Ascending aorta (tissue), 2 donors: ENCODE data around the gene SIL1. TPM values are rescaled to one million over a fixed set of nuclear protein-coding genes. Genes with fewer than 3 reads are reported as not detected.

ENCODE experiments used
- DNase-seq, 2 donors: peaks; one replicate each; pipeline ENCODE4 v3.0.0-alpha.2; 2019; ENCODE audit warnings: low spot score in 2 of 2
- H3K27ac ChIP-seq, 2 donors: fragments of 200-600 bp; sonication (generic); one replicate each; pipeline ENCODE4 v1.5.1; 2016 to 2017; ENCODE audit warnings: mild to moderate bottlenecking in 1 of 2
- H3K27me3 ChIP-seq: fragments of 200-600 bp; sonication (generic); one replicate; pipeline ENCODE4 v1.5.1; 2017
- H3K36me3 ChIP-seq, 2 donors: fragments of 200-600 bp; sonication (generic); one replicate each; pipeline ENCODE4 v1.5.1; 2016
- H3K4me1 ChIP-seq, 2 donors: fragments of 200-600 bp; sonication (generic); one replicate each; pipeline ENCODE4 v1.5.1; 2016 to 2017; ENCODE audit warnings: mild to moderate bottlenecking in 1 of 2
- H3K4me3 ChIP-seq, 2 donors: fragments of 200-600 bp; sonication (generic); one replicate each; pipeline ENCODE4 v1.5.1; 2016 to 2017; ENCODE audit warnings: mild to moderate bottlenecking in 1 of 2
- H3K9me3 ChIP-seq, 2 donors: fragments of 200-600 bp; sonication (generic); one replicate each; pipeline ENCODE4 v1.5.1; 2016
- intact Hi-C: fragments of 100-400 bp; cut with DNase I; formaldehyde crosslinking; loops from one replicate; pipeline ENCODE4 v1.15.1; 2023
- total RNA-seq: library from RNA; depleted of rRNA; stranded (reverse); fragments of >200 nt; gene quantifications from one replicate; pipeline ENCODE4 v1.1.0, GENCODE V29; 2016
- TF ChIP-seq, protein P1 (sequence below), 3 experiments: fragments of 200-600 bp in 2 of 3; fragments of 450-650 bp in 1 of 3; sonication (generic) in 2 of 3; IDR thresholded peaks; one replicate each; pipeline ENCODE4 v1.5.1; 2016 to 2019; ENCODE audit warnings: antibody characterized with exemption in 3 of 3, mild to moderate bottlenecking in 1 of 3, moderate library complexity in 1 of 3

SIL1 gene
- total RNA-seq, 1 donor from 2014 or later: 53.4 TPM

DNA sequence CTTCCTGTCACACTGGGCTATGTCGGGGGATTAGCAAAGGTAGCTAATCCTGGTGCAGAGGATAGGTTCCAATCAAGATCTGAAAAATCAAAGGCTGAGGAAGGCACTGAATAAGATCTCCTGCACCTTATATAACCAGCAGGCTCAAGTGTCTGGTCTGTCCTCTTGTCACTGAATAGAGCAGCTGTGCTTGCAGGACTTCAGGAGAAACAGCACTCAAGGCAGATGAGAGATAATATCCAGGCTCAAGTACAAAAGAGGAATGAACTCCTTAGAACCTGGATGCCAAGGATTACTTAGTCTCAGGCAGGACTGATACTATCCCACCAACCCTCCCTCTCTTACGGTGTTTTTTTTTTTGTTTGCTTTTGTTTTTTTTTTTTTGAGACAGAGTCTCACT lies 214.2 kb downstream of the SIL1 start:
- intact Hi-C loops: no loop called here
- Histone ChIP-seq H3K36me3 (no peaks in the 10 kb centered on the region), H3K27me3 (no peaks in the 10 kb centered on the region), H3K9me3 (no peaks in the 10 kb centered on the region), H3K4me3 (no peak overlapping the region), H3K4me1 (peaks cover 0 to 42% of the 10 kb centered on the region in 2 donors), H3K27ac (peak overlapping the region; percentile 84 to 85)
- no peak for DNase-seq
- TF ChIP-seq, protein P1, sequence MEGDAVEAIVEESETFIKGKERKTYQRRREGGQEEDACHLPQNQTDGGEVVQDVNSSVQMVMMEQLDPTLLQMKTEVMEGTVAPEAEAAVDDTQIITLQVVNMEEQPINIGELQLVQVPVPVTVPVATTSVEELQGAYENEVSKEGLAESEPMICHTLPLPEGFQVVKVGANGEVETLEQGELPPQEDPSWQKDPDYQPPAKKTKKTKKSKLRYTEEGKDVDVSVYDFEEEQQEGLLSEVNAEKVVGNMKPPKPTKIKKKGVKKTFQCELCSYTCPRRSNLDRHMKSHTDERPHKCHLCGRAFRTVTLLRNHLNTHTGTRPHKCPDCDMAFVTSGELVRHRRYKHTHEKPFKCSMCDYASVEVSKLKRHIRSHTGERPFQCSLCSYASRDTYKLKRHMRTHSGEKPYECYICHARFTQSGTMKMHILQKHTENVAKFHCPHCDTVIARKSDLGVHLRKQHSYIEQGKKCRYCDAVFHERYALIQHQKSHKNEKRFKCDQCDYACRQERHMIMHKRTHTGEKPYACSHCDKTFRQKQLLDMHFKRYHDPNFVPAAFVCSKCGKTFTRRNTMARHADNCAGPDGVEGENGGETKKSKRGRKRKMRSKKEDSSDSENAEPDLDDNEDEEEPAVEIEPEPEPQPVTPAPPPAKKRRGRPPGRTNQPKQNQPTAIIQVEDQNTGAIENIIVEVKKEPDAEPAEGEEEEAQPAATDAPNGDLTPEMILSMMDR (IDR thresholded peaks at IDR 0.05): no peak

DNA sequence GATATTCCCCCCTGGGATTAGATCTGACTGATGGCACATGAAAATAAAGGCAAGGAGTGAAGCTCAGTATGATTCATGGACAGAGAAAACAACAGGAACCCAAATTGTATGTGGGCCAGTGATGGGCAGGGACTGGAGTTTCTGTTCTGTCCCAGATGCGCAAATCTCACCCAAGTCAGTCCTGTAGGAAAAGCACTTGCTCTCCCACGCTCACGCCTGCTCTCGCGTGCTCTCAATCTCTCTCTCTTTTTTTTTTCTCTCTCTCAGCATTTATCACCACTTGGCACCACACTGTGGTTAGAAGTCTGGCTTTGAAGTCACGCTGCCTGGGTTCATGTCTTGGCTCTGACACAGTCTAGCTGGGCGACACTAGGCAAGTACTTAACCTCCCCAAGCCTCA lies 216.6 kb downstream of the SIL1 start:
- Histone ChIP-seq H3K4me3 (no peak overlapping the region), H3K27ac (peak overlapping the region; percentile 14 to 74), H3K27me3 (no peaks in the 10 kb centered on the region), H3K4me1 (peaks cover 0 to 47% of the 10 kb centered on the region in 2 donors), H3K9me3 (no peaks in the 10 kb centered on the region), H3K36me3 (no peaks in the 10 kb centered on the region)
- intact Hi-C loops: loop anchor here (2.0 kb wide), 1 partner anchor 45 kb away; no protein-coding TSS in a partner anchor
- TF ChIP-seq, protein P1 (IDR thresholded peaks at IDR 0.05): no peak
- DNase-seq: peak in 1 of 2 donors; percentile 63

DNA sequence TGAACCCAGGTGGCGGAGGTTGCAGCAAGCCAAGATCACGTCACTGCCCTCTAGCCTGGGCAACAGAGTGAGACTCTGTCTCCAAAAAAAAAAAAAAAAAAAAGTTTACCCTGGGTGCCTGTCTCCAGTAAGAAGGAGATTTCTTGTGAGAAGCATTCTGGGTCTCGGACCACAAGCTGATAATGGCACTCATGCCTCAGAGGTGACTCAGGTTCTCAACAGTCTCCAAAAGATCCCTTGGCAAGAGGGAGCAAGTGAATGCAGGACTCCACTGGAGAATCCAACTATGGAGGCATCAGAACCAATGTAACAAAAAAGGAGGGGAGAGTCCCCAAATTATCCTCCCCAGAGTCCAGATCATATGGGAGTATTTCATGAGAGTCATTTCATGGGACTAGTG lies 217.0 kb downstream of the SIL1 start:
- Histone ChIP-seq H3K36me3 (no peaks in the 10 kb centered on the region), H3K9me3 (no peaks in the 10 kb centered on the region), H3K27me3 (no peaks in the 10 kb centered on the region), H3K4me3 (no peak overlapping the region), H3K27ac (peak overlapping the region; percentile 71 to 74), H3K4me1 (peaks cover 0 to 46% of the 10 kb centered on the region in 2 donors)
- intact Hi-C loops: loop anchor here (2.0 kb wide), 1 partner anchor 46 kb away; no protein-coding TSS in a partner anchor
- DNase-seq: peak in 1 of 2 donors; percentile 70
- TF ChIP-seq, protein P1 (IDR thresholded peaks at IDR 0.05): no peak

DNA sequence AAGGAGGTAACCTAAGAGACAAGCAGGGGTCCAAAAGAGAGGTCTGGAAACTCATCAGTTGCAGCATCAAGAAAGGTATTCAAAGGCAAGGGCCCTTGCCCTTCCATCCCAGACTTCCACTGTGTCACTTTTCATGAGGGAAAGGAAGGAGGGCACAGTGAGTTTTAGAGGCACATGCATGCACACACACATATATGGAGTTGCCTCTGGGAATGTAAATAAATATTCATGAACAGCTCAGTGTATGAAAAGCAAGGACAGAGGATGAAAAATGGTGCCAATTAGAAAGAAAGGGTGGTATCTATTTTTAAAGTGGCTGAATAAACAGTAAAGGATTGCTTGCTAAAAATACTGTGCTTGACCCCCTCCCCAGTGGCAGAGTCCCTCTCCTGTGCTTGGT lies 217.7 kb downstream of the SIL1 start:
- Histone ChIP-seq H3K27me3 (no peaks in the 10 kb centered on the region), H3K27ac (peak overlapping the region; percentile 71 to 74), H3K4me3 (no peak overlapping the region), H3K4me1 (peaks cover 0 to 39% of the 10 kb centered on the region in 2 donors), H3K9me3 (no peaks in the 10 kb centered on the region), H3K36me3 (no peaks in the 10 kb centered on the region)
- DNase-seq: peak in 1 of 2 donors; percentile 40
- TF ChIP-seq, protein P1 (IDR thresholded peaks at IDR 0.05): no peak
- intact Hi-C loops: loop anchor here (2.0 kb wide), 1 partner anchor 46 kb away; no protein-coding TSS in a partner anchor

DNA sequence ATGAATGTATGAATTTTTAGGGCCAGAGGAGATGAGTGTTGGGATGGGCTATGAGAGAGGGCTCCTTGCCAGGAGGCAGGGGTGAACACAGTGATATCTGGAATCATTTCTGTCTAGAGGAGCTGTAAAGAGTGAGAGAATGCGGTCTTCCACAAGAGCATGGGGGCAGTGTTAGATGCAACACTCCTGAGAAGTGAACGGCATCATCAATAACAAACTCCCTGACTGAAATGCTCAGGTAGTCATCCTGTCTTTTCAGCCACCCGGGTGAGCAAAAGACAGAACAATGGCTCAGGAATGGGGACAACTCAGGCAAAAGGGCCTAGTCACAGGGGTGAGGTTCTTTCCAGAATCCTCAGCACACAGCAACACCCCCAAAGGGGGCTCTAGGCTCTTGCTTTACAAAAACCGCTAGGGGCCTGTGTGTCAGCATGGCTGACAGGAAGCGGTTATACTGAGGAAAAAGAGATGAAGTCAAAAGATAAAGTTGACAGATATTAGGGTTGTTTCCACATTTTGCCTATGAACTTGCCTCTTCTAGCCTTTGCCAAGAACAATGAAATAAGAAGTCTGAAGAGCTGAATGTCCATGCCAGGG lies 218.4 kb downstream of the SIL1 start:
- H3K4me3 ChIP-seq: no peak overlapping the region
- DNase-seq: peak in 1 of 2 donors; percentile 55

More for the DNA sequence above, 218.4 kb downstream of the SIL1 start:
- TF ChIP-seq, protein P1 (IDR thresholded peaks at IDR 0.05): no peak
- intact Hi-C loops: loop anchor here (2.0 kb wide), 1 partner anchor 47 kb away; no protein-coding TSS in a partner anchor
- H3K27ac ChIP-seq: peak overlapping the region; percentile 71 to 74
- H3K36me3 ChIP-seq: no peaks in the 10 kb centered on the region
- no peaks in the 10 kb centered on the region for H3K27me3 ChIP-seq
- no peaks in the 10 kb centered on the region for H3K9me3 ChIP-seq
- H3K4me1 ChIP-seq: peaks cover 0 to 34% of the 10 kb centered on the region in 2 donors
